Keratinocyte (primary cell): ENCODE measurements around the gene MICU2.

Experiments used
- CTCF ChIP-seq, 3 experiments: IDR thresholded peaks in 1 of 3; conservative IDR thresholded peaks in 1 of 3; optimal IDR thresholded peaks in 1 of 3; 2 replicates in 2 of 3; 3 replicates in 1 of 3; pipeline versions ENCODE3 to v1.5.1; 2011; ENCODE audit warnings: low read length in 3 of 3, mild to moderate bottlenecking in 3 of 3, moderate library complexity in 2 of 3, control low read depth in 1 of 3, inconsistent platforms in 1 of 3; ENCODE audit not compliant: insufficient read depth in 2 of 3; ENCODE audit errors: extremely low read depth in 1 of 3
- EZH2 ChIP-seq: IDR thresholded peaks from one replicate; pipeline ENCODE4 v1.6.1; 2012; ENCODE audit warnings: inconsistent platforms, mild to moderate bottlenecking, low read length, moderate library complexity

GRCh38 chr13:21606251-21606650, 2.3 kb upstream of the MICU2 start:
- TF ChIP-seq CTCF (optimal IDR thresholded peaks at IDR 0.05 in 1 of 3, IDR thresholded peaks at IDR 0.05 in 1 of 3, conservative IDR thresholded peaks at IDR 0.05 in 1 of 3; ENCODE audit: extremely low read depth in 1 of 3, insufficient read depth in 2 of 3, low read length in 3 of 3) (no peak), EZH2 (no peak)
